K562 (cell line): ENCODE results near the gene EXOC4. TPM values are rescaled to one million over a fixed set of nuclear protein-coding genes. Genes with fewer than 3 reads are reported as not detected.

Source experiments
- ATAC-seq: fragments of 200-7000 bp; cut with Tn5 transposase; 3 replicates; pipeline ENCODE4 v1.9.1; 2020; ENCODE audit warnings: moderate library complexity
- BruUV-seq: library from RNA; stranded (reverse); fragments of 400-500 nt; replicated peaks from 2 replicates; lab custom pipeline; 2021; lab: Mats Ljungman, UMichigan
- CTCF ChIA-PET: fragments of 300-600 bp; formaldehyde crosslinking; extraction: SDS; loops from one replicate; lab custom pipeline; 2021; ENCODE audit warnings: low intra/inter-chr PET ratio; lab: Yijun Ruan, JAX
- POLR2A ChIA-PET: fragments of 300-600, 350-650 bp; sonication (Branson Sonifier 250); formaldehyde crosslinking; extraction: SDS; loops from one replicate; lab custom pipeline; 2021; ENCODE audit warnings: antibody characterized with exemption, inconsistent platforms; lab: Yijun Ruan, JAX
- DNase-seq, 4 experiments: peaks; one replicate each; pipeline versions ENCODE4 v3.0.0 to v3.0.0-alpha.2; 2011 to 2018; ENCODE audit warnings: low spot score in 3 of 4, mixed read lengths in 3 of 4; ENCODE audit errors: extremely low read depth in 1 of 4
- FAIRE-seq: peaks from 2 replicates; lab custom pipeline; 2011; peaks lifted over from hg19 to GRCh38; lab: Jason Lieb, UNC
- H2AFZ ChIP-seq: 2 replicates; pipeline ENCODE4 v1.6.0; 2011; ENCODE audit warnings: low read depth, low read length, control low read depth, inconsistent platforms
- H3K27ac ChIP-seq: fragments of 200-600 bp; 3 replicates; pipeline ENCODE4 v1.8.0; 2011; ENCODE audit warnings: low read depth, mild to moderate bottlenecking, control low read depth, inconsistent platforms, low read length, moderate library complexity, mixed read lengths; ENCODE audit errors: extremely low read depth
- H3K27me3 ChIP-seq, 2 experiments: fragments of 300-600 bp in 1 of 2; 2 replicates in 1 of 2; 3 replicates in 1 of 2; pipeline versions ENCODE4 v1.6.0 to v1.8.0; 2011; ENCODE audit warnings: inconsistent platforms in 2 of 2, low read length in 2 of 2, mild to moderate bottlenecking in 1 of 2, mixed read lengths in 1 of 2, moderate library complexity in 1 of 2; ENCODE audit not compliant: control insufficient read depth in 2 of 2, insufficient read depth in 2 of 2
- H3K36me3 ChIP-seq: fragments of 300-600 bp; 3 replicates; pipeline ENCODE4 v1.8.0; 2011; ENCODE audit warnings: mild to moderate bottlenecking, low read length, inconsistent platforms; ENCODE audit not compliant: control insufficient read depth, insufficient read depth
- H3K4me1 ChIP-seq, 2 experiments: fragments of 200-600 bp in 1 of 2; replicated peaks in 1 of 2; 2 replicates in 1 of 2; 3 replicates in 1 of 2; pipeline versions ENCODE4 v1.5.1 to v1.8.0; 2011; ENCODE audit warnings: inconsistent platforms in 2 of 2, low read length in 2 of 2, mild to moderate bottlenecking in 1 of 2, mixed read lengths in 1 of 2, moderate library complexity in 1 of 2; ENCODE audit not compliant: control insufficient read depth in 2 of 2, insufficient read depth in 2 of 2
- H3K4me2 ChIP-seq: 2 replicates; pipeline ENCODE4 v1.6.1; 2011; ENCODE audit warnings: low read length, control low read depth, inconsistent platforms, mixed read lengths; ENCODE audit not compliant: insufficient read depth
- H3K4me3 ChIP-seq: fragments of 200-600 bp; sonication (generic), shearing (Covaris generic); 2 replicates; pipeline ENCODE4 v1.5.1; 2016; ENCODE audit warnings: control low read depth, inconsistent platforms
- H3K79me2 ChIP-seq: fragments of 200-600 bp; 3 replicates; pipeline ENCODE4 v1.8.0; 2011; ENCODE audit warnings: low read length, inconsistent platforms; ENCODE audit not compliant: control insufficient read depth, insufficient read depth
- H3K9ac ChIP-seq, 2 experiments: 2 replicates each; pipeline versions ENCODE4 v1.6.0 to v1.6.1; 2011; ENCODE audit warnings: low read depth in 2 of 2, low read length in 2 of 2, control low read depth in 1 of 2, inconsistent platforms in 1 of 2, mild to moderate bottlenecking in 1 of 2, mixed read lengths in 1 of 2; ENCODE audit not compliant: insufficient read depth in 1 of 2
- H3K9me1 ChIP-seq: one replicate; pipeline ENCODE4 v1.6.0; 2011; ENCODE audit warnings: inconsistent platforms, mild to moderate bottlenecking, low read length, moderate library complexity; ENCODE audit not compliant: control insufficient read depth, insufficient read depth
- H3K9me3 ChIP-seq: replicated peaks from 2 replicates; pipeline ENCODE4 v1.5.1; 2011; ENCODE audit warnings: low read depth, low read length, inconsistent platforms; ENCODE audit not compliant: control insufficient read depth, insufficient read depth
- H4K20me1 ChIP-seq: replicated peaks from 2 replicates; pipeline ENCODE4 v1.6.1; 2011; ENCODE audit warnings: low read length, inconsistent platforms, mixed read lengths; ENCODE audit not compliant: control insufficient read depth, insufficient read depth
- ATF1 ChIP-seq, 2 experiments: fragments of 450-650 bp in 1 of 2; IDR thresholded peaks; 2 replicates each; pipeline ENCODE4 v1.6.1; 2016; ENCODE audit warnings: missing compliant biosample characterization in 1 of 2, missing genetic modification characterization in 1 of 2
- BRD9 ChIP-seq: fragments of 450-650 bp; IDR thresholded peaks from 2 replicates; pipeline ENCODE4 v1.6.1; 2018; ENCODE audit warnings: low read depth; ENCODE audit not compliant: partially characterized antibody
- DLX4 ChIP-seq: fragments of 250-450 bp; sonication (Bioruptor Pico); IDR thresholded peaks from 2 replicates; pipeline ENCODE4 v1.6.1; 2021; ENCODE audit warnings: mild to moderate bottlenecking
- HBP1 ChIP-seq: fragments of 450-650 bp; formaldehyde crosslinking; IDR thresholded peaks from 2 replicates; pipeline ENCODE4 v1.4.0; 2022; ENCODE audit warnings: missing genetic modification characterization
- HEY1 ChIP-seq: fragments of 250-450 bp; sonication (Bioruptor Pico); IDR thresholded peaks from 2 replicates; pipeline ENCODE4 v1.5.0; 2020; ENCODE audit warnings: mild to moderate bottlenecking, moderate library complexity, borderline replicate concordance
- KDM4B ChIP-seq, 2 experiments: fragments of 450-650 bp in 1 of 2; sonication (generic) in 1 of 2; IDR thresholded peaks; 2 replicates each; pipeline ENCODE4 v1.6.1; 2016 to 2017; ENCODE audit warnings: borderline replicate concordance in 2 of 2, antibody characterized with exemption in 1 of 2, low read depth in 1 of 2, mild to moderate bottlenecking in 1 of 2
- LCOR ChIP-seq: sonication (generic); formaldehyde crosslinking; IDR thresholded peaks from 2 replicates; pipeline ENCODE4 v1.8.0; 2022; ENCODE audit warnings: mild to moderate bottlenecking, missing genetic modification reagents
- PBX2 ChIP-seq, 2 experiments: IDR thresholded peaks in 1 of 2; conservative IDR thresholded peaks in 1 of 2; 2 replicates each; pipeline ENCODE4 v1.6.1; 2016; ENCODE audit warnings: low read depth in 2 of 2, mild to moderate bottlenecking in 1 of 2, missing compliant biosample characterization in 1 of 2, missing genetic modification characterization in 1 of 2, moderate library complexity in 1 of 2
- PHF8 ChIP-seq: fragments of 200-600 bp; sonication (generic); IDR thresholded peaks from 2 replicates; pipeline ENCODE4 v1.6.1; 2012; ENCODE audit warnings: mixed run types, mild to moderate bottlenecking, inconsistent platforms, low read length, moderate library complexity, borderline replicate concordance
- PHTF2 ChIP-seq: fragments of 250-450 bp; sonication (Bioruptor Pico); IDR thresholded peaks from 2 replicates; pipeline ENCODE4 v1.5.0; 2021; ENCODE audit warnings: mild to moderate bottlenecking
- POU5F1 ChIP-seq: fragments of 150-350 bp; IDR thresholded peaks from 2 replicates; pipeline ENCODE4 v1.6.1; 2014; ENCODE audit warnings: borderline replicate concordance, low read length, low read depth, mild to moderate bottlenecking; ENCODE audit not compliant: partially characterized antibody
- TAF15 ChIP-seq: fragments of 200-400 bp; formaldehyde crosslinking; IDR thresholded peaks from 2 replicates; pipeline ENCODE4 v1.6.1; 2017; ENCODE audit warnings: mild to moderate bottlenecking, low read depth, low read length, moderate library complexity
- TEAD1 ChIP-seq, 2 experiments: fragments of 450-650 bp in 1 of 2; sonication (generic) in 1 of 2; formaldehyde crosslinking; IDR thresholded peaks; 2 replicates each; pipeline versions ENCODE4 v1.4.0 to v1.8.0; 2020 to 2022; ENCODE audit warnings: mild to moderate bottlenecking in 2 of 2, missing genetic modification reagents in 1 of 2
- ZBTB7A ChIP-seq: IDR thresholded peaks from 2 replicates; pipeline ENCODE4 v1.6.1; 2011; ENCODE audit warnings: low read depth, mild to moderate bottlenecking, low read length, moderate library complexity, borderline replicate concordance; ENCODE audit not compliant: control insufficient read depth
- ZNF263 ChIP-seq: sonication (generic); formaldehyde crosslinking; IDR thresholded peaks from 2 replicates; pipeline ENCODE4 v1.8.0; 2022; ENCODE audit warnings: mild to moderate bottlenecking, missing genetic modification reagents, borderline replicate concordance
- WGBS: fragments of 100-300 bp; shearing (Covaris generic); methylation state at CpG from one replicate; pipeline ENCODE4 v1.1.6; 2016; ENCODE audit warnings: low coverage, mixed read lengths; ENCODE audit not compliant: insufficient coverage; ENCODE audit errors: missing lambda C conversion rate; 5-methylcytosine and 5-hydroxymethylcytosine counted together
- in situ Hi-C: fragments of 300-500 bp; cut with MboI; formaldehyde crosslinking; loops from 4 replicates; pipeline ENCODE4 v1.15.0; 2018; ENCODE audit warnings: inconsistent platforms, mixed read lengths
- intact Hi-C: fragments of 100-400 bp; cut with micrococcal nuclease; formaldehyde crosslinking; loops from 2 replicates; pipeline ENCODE4 v1.14.2; 2022
- polyA plus RNA-seq, 8 experiments: library from polyadenylated mRNA; depleted of rRNA in 4 of 8; stranded (reverse) in 5 of 8; unstranded in 3 of 8; fragments of >200 nt; fragmentation: Nextera tagmentation in 2 of 8; fragmentation: Illumina TruSeq in 1 of 8; extraction: Ambion mirVana in 2 of 8; extraction: Trizol in 1 of 8; gene quantifications; 2 replicates each; pipeline versions ENCODE4 v1.2.1 to v1.2.3, GENCODE V29; 2011 to 2014; ENCODE audit warnings: inconsistent platforms in 1 of 8, missing spikeins in 1 of 8
- total RNA-seq, 7 experiments: library from RNA; depleted of rRNA in 6 of 7; stranded (reverse); fragments of >200 nt in 6 of 7; fragmentation: Illumina TruSeq in 2 of 7; extraction: Trizol in 2 of 7; gene quantifications; 2 replicates each; pipeline versions ENCODE4 v1.2.1 to v1.2.3, GENCODE V29; 2011 to 2021; ENCODE audit warnings: low replicate concordance in 1 of 7

Gene EXOC4
- total and polyA plus RNA-seq, 9 of the 15 experiments (the other 6 are each of a cell fraction or from before 2014, with no cell fraction given), result 18.5 to 73.1 (median 46.6) TPM

GRCh38 chr7:134034652-134035051, 781.8 kb downstream of the EXOC4 start (continued):
- no peak for TF ChIP-seq TAF15
- TF ChIP-seq HEY1 (CRISPR knock-in tag), result no peak
- no peak for TF ChIP-seq PHF8
- no peak for TF ChIP-seq POU5F1
- TF ChIP-seq TEAD1 (CRISPR knock-in tag; IDR thresholded peaks at IDR 0.05), result no peak
- no peak for TF ChIP-seq BRD9
- TF ChIP-seq DLX4 (CRISPR knock-in tag), result no peak
- TF ChIP-seq LCOR (CRISPR knock-in tag), result no peak

GRCh38 chr7:134037991-134038390, 785.1 kb downstream of the EXOC4 start:
- no peak overlapping the region for H3K27ac ChIP-seq
- no peak overlapping the region for H3K4me2 ChIP-seq
- CTCF ChIA-PET, result no interaction called here
- DNase-seq (no peak), ATAC-seq (no peak), FAIRE-seq (no peak)
- H3K9me1 ChIP-seq, result no peaks in the 10 kb centered on the region
- WGBS, result 59% methylated on average over 4 of the region's 4 CpGs
- in situ Hi-C loops (no loop called here), intact Hi-C loops (no loop called here)
- no peak overlapping the region for H2AFZ ChIP-seq
- no peak overlapping the region for H3K4me3 ChIP-seq
- no peaks in the 10 kb centered on the region for H3K36me3 ChIP-seq
- H3K9me3 ChIP-seq, result no peaks in the 10 kb centered on the region
- no peaks in the 10 kb centered on the region for H3K27me3 ChIP-seq
- no peaks in the 10 kb centered on the region for H4K20me1 ChIP-seq
- H3K79me2 ChIP-seq, result no peaks in the 10 kb centered on the region
- POLR2A ChIA-PET, result interaction anchor here (0.7 kb wide), 1 partner anchor 780 kb away, joined by 3 read pairs; no protein-coding TSS in a partner anchor
- H3K4me1 ChIP-seq, result no peaks in the 10 kb centered on the region
- BruUV-seq, result no TSS peak
- no peak overlapping the region for H3K9ac ChIP-seq
- no peak for TF ChIP-seq HBP1 (CRISPR knock-in tag)
- TF ChIP-seq ZNF263 (CRISPR knock-in tag), result no peak
- no peak for TF ChIP-seq PBX2 (CRISPR knock-in tag; IDR thresholded peaks at IDR 0.05; ENCODE audit: low read depth)
- TF ChIP-seq PBX2 (tag; conservative IDR thresholded peaks at IDR 0.05; ENCODE audit: low read depth), result no peak
- no peak for TF ChIP-seq KDM4B (IDR thresholded peaks at IDR 0.05; ENCODE audit: borderline replicate concordance in 2 of 2, low read depth in 1 of 2)
- TF ChIP-seq ATF1 (CRISPR knock-in tag; IDR thresholded peaks at IDR 0.05), result no peak
- TF ChIP-seq ATF1 (tag; IDR thresholded peaks at IDR 0.05), result no peak
- no peak for TF ChIP-seq PHTF2 (CRISPR knock-in tag)
- no peak for TF ChIP-seq ZBTB7A
